GM10248 (cell line): ENCODE measurements around the gene TRIM29.

ENCODE experiments used
- CTCF ChIA-PET: fragments of 300-600 bp; sonication (Branson Sonifier 250); formaldehyde crosslinking; extraction: SDS; loops from one replicate; lab custom pipeline; 2021; ENCODE audit warnings: antibody characterized with exemption; lab: Yijun Ruan, JAX
- POLR2A ChIA-PET: fragments of 350-650 bp; sonication (Branson Sonifier 250); formaldehyde crosslinking; extraction: SDS; loops from one replicate; lab custom pipeline; 2020; ENCODE audit warnings: antibody characterized with exemption; lab: Yijun Ruan, JAX
- DNase-seq: peaks from one replicate; pipeline ENCODE4 v3.0.0; 2012; ENCODE audit errors: extremely low spot score
- CTCF ChIP-seq: IDR thresholded peaks from 2 replicates; pipeline ENCODE4 v1.5.1; 2012; ENCODE audit warnings: mild to moderate bottlenecking, low read depth; ENCODE audit errors: extremely low read depth, missing control alignments, control extremely low read depth

The TRIM29 gene

GRCh38 chr11:120141113-120141767 lies 3.3 kb upstream of the TRIM29 start:
- ChIA-PET CTCF (interaction anchor here (1.4 to 1.6 kb wide), 2 partner anchors 27 to 32 kb away, joined by 3 to 4 read pairs; no protein-coding TSS in a partner anchor), POLR2A (no interaction called here)
- no peak for DNase-seq

GRCh38 chr11:120139316-120140069 lies 1.6 kb upstream of the TRIM29 start:
- CTCF ChIA-PET: no interaction called here
- POLR2A ChIA-PET: no interaction called here

More at GRCh38 chr11:120141113-120141767, 3.3 kb upstream of the TRIM29 start:
- TF ChIP-seq CTCF: no peak

GRCh38 chr11:120137187-120137610 lies 714 bp downstream of the TRIM29 start:
- CTCF ChIA-PET: no interaction called here
- DNase-seq: no peak
- TF ChIP-seq CTCF: no peak
- POLR2A ChIA-PET: no interaction called here

More at GRCh38 chr11:120139316-120140069, 1.6 kb upstream of the TRIM29 start:
- TF ChIP-seq CTCF: no peak
- DNase-seq: no peak

- no peak for TF ChIP-seq CTCF
- no peak for DNase-seq
- ChIA-PET POLR2A (no interaction called here), CTCF (interaction anchor here (1.5 to 2.1 kb wide), 2 partner anchors 15 to 28 kb away, joined by 3 to 5 read pairs; no protein-coding TSS in a partner anchor)
Observed at GRCh38 chr11:120136356-120136755, 1.6 kb downstream of the TRIM29 start.

GRCh38 chr11:120135838-120136237 lies 2.1 kb downstream of the TRIM29 start:
- no peak for DNase-seq
- CTCF ChIA-PET: interaction anchor here (1.5 to 2.1 kb wide), 2 partner anchors 15 to 27 kb away, joined by 3 to 5 read pairs; no protein-coding TSS in a partner anchor

More at GRCh38 chr11:120135838-120136237, 2.1 kb downstream of the TRIM29 start:
- TF ChIP-seq CTCF: no peak
- POLR2A ChIA-PET: no interaction called here
